HepG2 (cell line): ENCODE data around the gene URB1. TPM values are rescaled to one million over a fixed set of nuclear protein-coding genes. Genes with fewer than 3 reads are reported as not detected.

ENCODE experiments used
- ATAC-seq: fragments of 200-7000 bp; cut with Tn5 transposase; 3 replicates; pipeline ENCODE4 v1.9.1; 2020; ENCODE audit warnings: mild to moderate bottlenecking, moderate library complexity
- BruUV-seq: library from RNA; stranded (reverse); fragments of 400-500 nt; replicated peaks from 2 replicates; lab custom pipeline; 2021; lab: Mats Ljungman, UMichigan
- CTCF ChIA-PET: fragments of 300-600 bp; formaldehyde crosslinking; extraction: SDS; loops from one replicate; lab custom pipeline; 2021; ENCODE audit warnings: low total read pairs, inconsistent platforms, low intra/inter-chr PET ratio; lab: Yijun Ruan, JAX
- POLR2A ChIA-PET: fragments of 350-600 bp; sonication (Branson Sonifier 250); formaldehyde crosslinking; loops from one replicate; lab custom pipeline; 2020; ENCODE audit warnings: antibody characterized with exemption, inconsistent platforms; lab: Yijun Ruan, JAX
- DNase-seq: peaks from one replicate; pipeline ENCODE4 v3.0.0-alpha.2; 2015; ENCODE audit warnings: low spot score
- FAIRE-seq: peaks from 3 replicates; lab custom pipeline; 2011; peaks lifted over from hg19 to GRCh38; lab: Jason Lieb, UNC
- H2AFZ ChIP-seq: one replicate; pipeline ENCODE4 v1.6.1; 2011; ENCODE audit warnings: low read length, inconsistent platforms
- H3K27ac ChIP-seq: fragments of 300-600 bp; 3 replicates; pipeline ENCODE4 v1.8.0; 2011; ENCODE audit warnings: mixed run types, mild to moderate bottlenecking, mixed read lengths, low read length, inconsistent platforms; ENCODE audit not compliant: insufficient read depth; ENCODE audit errors: extremely low read length
- H3K27me3 ChIP-seq, 2 experiments: fragments of 200-600 bp in 1 of 2; 2 replicates in 1 of 2; 3 replicates in 1 of 2; pipeline versions ENCODE4 v1.6.0 to v1.8.0; 2011; ENCODE audit warnings: low read length in 2 of 2, mild to moderate bottlenecking in 2 of 2, moderate library complexity in 2 of 2, inconsistent platforms in 1 of 2; ENCODE audit not compliant: insufficient read depth in 2 of 2, control insufficient read depth in 1 of 2
- H3K36me3 ChIP-seq, 2 experiments: fragments of 200-600 bp in 1 of 2; replicated peaks in 1 of 2; 2 replicates in 1 of 2; 3 replicates in 1 of 2; pipeline versions ENCODE4 v1.5.1 to v1.8.0; 2011; ENCODE audit warnings: low read length in 2 of 2, inconsistent platforms in 1 of 2; ENCODE audit not compliant: insufficient read depth in 2 of 2, control insufficient read depth in 1 of 2
- H3K4me1 ChIP-seq: 2 replicates; pipeline ENCODE4 v1.5.1; 2012; ENCODE audit warnings: low read length, inconsistent platforms; ENCODE audit not compliant: insufficient read depth
- H3K4me2 ChIP-seq: 2 replicates; pipeline ENCODE4 v1.6.0; 2011; ENCODE audit warnings: low read depth, low read length, inconsistent platforms
- H3K4me3 ChIP-seq, 3 experiments: fragments of 200-600 bp in 1 of 3; sonication (generic), shearing (Covaris generic) in 1 of 3; replicated peaks in 1 of 3; 2 replicates each; pipeline ENCODE4 v1.5.1; 2011 to 2016; ENCODE audit warnings: low read length in 3 of 3, inconsistent platforms in 2 of 3, low read depth in 2 of 3, mild to moderate bottlenecking in 2 of 3, control low read depth in 1 of 3, mixed read lengths in 1 of 3; ENCODE audit not compliant: insufficient read depth in 1 of 3
- H3K79me2 ChIP-seq: one replicate; pipeline ENCODE4 v1.6.1; 2011; ENCODE audit warnings: low read length, inconsistent platforms; ENCODE audit not compliant: insufficient read depth
- H3K9ac ChIP-seq: 2 replicates; pipeline ENCODE4 v1.6.0; 2011; ENCODE audit warnings: mild to moderate bottlenecking, low read depth, low read length, inconsistent platforms; ENCODE audit not compliant: insufficient read depth
- H3K9me3 ChIP-seq: 2 replicates; pipeline ENCODE4 v1.5.1; 2012; ENCODE audit warnings: mild to moderate bottlenecking, low read length
- H4K20me1 ChIP-seq: 2 replicates; pipeline ENCODE4 v1.6.0; 2011; ENCODE audit warnings: inconsistent platforms, mild to moderate bottlenecking, low read length, moderate library complexity; ENCODE audit not compliant: insufficient read depth
- BRD4 ChIP-seq: sonication (generic); formaldehyde crosslinking; IDR thresholded peaks from 2 replicates; pipeline ENCODE4 v1.4.0; 2020; ENCODE audit warnings: missing genetic modification reagents
- CBX1 ChIP-seq: IDR thresholded peaks from one replicate; pipeline ENCODE4 v1.6.1; 2016; ENCODE audit warnings: antibody characterized with exemption, low read depth
- HIC2 ChIP-seq: sonication (generic); formaldehyde crosslinking; IDR thresholded peaks from 2 replicates; pipeline ENCODE4 v1.9.0; 2022; ENCODE audit warnings: low read depth, missing genetic modification reagents
- MED8 ChIP-seq: sonication (generic); formaldehyde crosslinking; IDR thresholded peaks from 2 replicates; pipeline ENCODE4 v1.8.1; 2023; ENCODE audit warnings: mild to moderate bottlenecking, missing genetic modification reagents; ENCODE audit not compliant: insufficient replicate concordance
- PLRG1 ChIP-seq: fragments of 450-650 bp; conservative IDR thresholded peaks from 2 replicates; pipeline ENCODE4 v1.6.1; 2016
- POGK ChIP-seq: sonication (generic); formaldehyde crosslinking; conservative IDR thresholded peaks from 2 replicates; pipeline ENCODE4 v1.8.0; 2022; ENCODE audit warnings: mild to moderate bottlenecking, moderate library complexity, missing genetic modification reagents
- RFX5 ChIP-seq: IDR thresholded peaks from 2 replicates; pipeline ENCODE4 v1.6.1; 2011; ENCODE audit warnings: low read depth, low read length, improper control_type of control experiment
- TBX3 ChIP-seq: fragments of 450-650 bp; IDR thresholded peaks from 2 replicates; pipeline ENCODE4 v1.6.1; 2017; ENCODE audit warnings: antibody characterized with exemption, mild to moderate bottlenecking, inconsistent platforms, borderline replicate concordance
- ZNF207 ChIP-seq: fragments of 450-650 bp; IDR thresholded peaks from 2 replicates; pipeline ENCODE4 v1.6.1; 2016; ENCODE audit warnings: antibody characterized with exemption, borderline replicate concordance
- ZNF326 ChIP-seq: sonication (generic); formaldehyde crosslinking; IDR thresholded peaks from 2 replicates; pipeline ENCODE4 v1.4.0; 2020; ENCODE audit warnings: missing genetic modification reagents, borderline replicate concordance
- ZNF546 ChIP-seq: sonication (generic); formaldehyde crosslinking; conservative IDR thresholded peaks from 2 replicates; pipeline ENCODE4 v1.8.1; 2023; ENCODE audit warnings: mild to moderate bottlenecking, missing genetic modification reagents
- ZNF609 ChIP-seq: sonication (generic); formaldehyde crosslinking; IDR thresholded peaks from 2 replicates; pipeline ENCODE4 v1.4.0; 2020; ENCODE audit warnings: mild to moderate bottlenecking, missing genetic modification reagents, borderline replicate concordance
- ZNF780A ChIP-seq: sonication (generic); formaldehyde crosslinking; IDR thresholded peaks from 2 replicates; pipeline ENCODE4 v1.8.0; 2022; ENCODE audit warnings: mild to moderate bottlenecking, missing genetic modification reagents, moderate library complexity
- ZNF800 ChIP-seq: sonication (generic); formaldehyde crosslinking; IDR thresholded peaks from 2 replicates; pipeline ENCODE4 v1.4.0; 2020; ENCODE audit warnings: missing genetic modification reagents
- WGBS: methylation state at CpG from one replicate; pipeline ENCODE4 v1.1.6; 2017; ENCODE audit warnings: low lambda C conversion rate; 5-methylcytosine and 5-hydroxymethylcytosine counted together
- in situ Hi-C: cut with HindIII; loops from 2 replicates; pipeline ENCODE4 v1.10.0; 2017; ENCODE audit warnings: low pct_unique_long_range_greater_than_20kb; ENCODE audit not compliant: extremely low pct_ligation_motif_present
- intact Hi-C: fragments of 100-400 bp; cut with micrococcal nuclease; formaldehyde crosslinking; loops from one replicate; pipeline ENCODE4 v1.10.0; 2022; ENCODE audit not compliant: unreplicated experiment
- polyA plus RNA-seq, 8 experiments: library from polyadenylated mRNA; depleted of rRNA in 3 of 8; stranded (reverse) in 7 of 8; unstranded in 1 of 8; fragments of >200 nt; fragmentation: Illumina TruSeq in 4 of 8; extraction: Trizol in 4 of 8; gene quantifications; 2 replicates each; pipeline versions ENCODE4 v1.2.1 to v1.2.3, GENCODE V29; 2011 to 2016; ENCODE audit warnings: low read depth in 4 of 8, missing spikeins in 1 of 8, mixed read lengths in 1 of 8; ENCODE audit not compliant: insufficient read depth in 1 of 8
- total RNA-seq, 5 experiments: library from RNA; depleted of rRNA; stranded (reverse); fragments of >200 nt; fragmentation: Illumina TruSeq; extraction: Trizol; gene quantifications; 2 replicates each; pipeline ENCODE4 v1.2.3, GENCODE V29; 2016; ENCODE audit warnings: low read depth in 1 of 5

Gene URB1
- total and polyA plus RNA-seq, 2 of the 13 experiments (the other 11 are each of a cell fraction or from before 2014, with no cell fraction given) = 4.5 to 16.7 TPM

- CTCF ChIA-PET = no interaction called here
- ATAC-seq (no peak), FAIRE-seq (no peak)
- H3K9ac ChIP-seq = no peak overlapping the region
- WGBS = 99% methylated on average over 4 of the region's 4 CpGs
- no peak overlapping the region for H2AFZ ChIP-seq
- TF ChIP-seq ZNF609 (CRISPR knock-in tag) (no peak), ZNF546 (CRISPR knock-in tag) (no peak), MED8 (CRISPR knock-in tag) (no peak), ZNF780A (CRISPR knock-in tag) (no peak), ZNF326 (CRISPR knock-in tag) (no peak), TBX3 (no peak), CBX1 (no peak), HIC2 (CRISPR knock-in tag) (no peak), BRD4 (CRISPR knock-in tag) (no peak), POGK (CRISPR knock-in tag) (no peak), PLRG1 (no peak), RFX5 (no peak), ZNF207 (no peak), ZNF800 (CRISPR knock-in tag) (no peak)
- TF ChIP-seq, all 625 proteins: peak for 0
- Histone ChIP-seq H3K36me3 (peaks cover 28 to 88% of the 10 kb centered on the region in 2 experiments), H3K4me2 (no peak overlapping the region), H3K27ac (no peak overlapping the region), H3K4me3 (no peak overlapping the region), H3K27me3 (no peaks in the 10 kb centered on the region), H4K20me1 (no peaks in the 10 kb centered on the region), H3K4me1 (peaks cover 4% of the 10 kb centered on the region; the same call in 1 of the 2 replicates), H3K9me3 (no peaks in the 10 kb centered on the region), H3K79me2 (no peaks in the 10 kb centered on the region)
- no peak for DNase-seq
- BruUV-seq = TSS peak; percentile 9
- in situ Hi-C loops = no loop called here
- POLR2A ChIA-PET = no interaction called here
- intact Hi-C loops = no loop called here
Measured at GRCh38 chr21:32380940-32381339, 11.9 kb downstream of the URB1 start.
